SK-N-SH (cell line): ENCODE data around the gene SLC17A1. TPM values are rescaled to one million over a fixed set of nuclear protein-coding genes. Genes with fewer than 3 reads are reported as not detected.

ENCODE experiments used
- CTCF ChIA-PET: fragments of 300-600, 350-600 bp; formaldehyde crosslinking; extraction: SDS; loops from one replicate; lab custom pipeline; 2021; lab: Yijun Ruan, JAX
- POLR2A ChIA-PET: fragments of 350-600 bp; sonication (Branson Sonifier 250); formaldehyde crosslinking; extraction: SDS; loops from one replicate; lab custom pipeline; 2020; ENCODE audit warnings: antibody characterized with exemption, inconsistent platforms; lab: Yijun Ruan, JAX
- DNase-seq: peaks from one replicate; pipeline ENCODE4 v3.0.0; 2012
- H2AFZ ChIP-seq: fragments of 200-600 bp; sonication (generic); 2 replicates; pipeline ENCODE4 v1.8.1; 2016; ENCODE audit warnings: antibody characterized with exemption, mild to moderate bottlenecking, low read depth
- H3F3A ChIP-seq: fragments of 200-600 bp; sonication (generic); replicated peaks from 2 replicates; pipeline ENCODE3; 2016; ENCODE audit warnings: antibody characterized with exemption, mild to moderate bottlenecking; ENCODE audit not compliant: insufficient read depth
- H3K27ac ChIP-seq, 2 experiments: fragments of 200-500 bp in 1 of 2; fragments of 200-600 bp in 1 of 2; sonication (Bioruptor generic) in 1 of 2; sonication (generic), shearing (Covaris generic) in 1 of 2; 2 replicates each; pipeline versions ENCODE4 v1.5.1 to v1.6.1; 2014 to 2016; ENCODE audit warnings: low read depth in 2 of 2, inconsistent platforms in 1 of 2, low read length in 1 of 2, mild to moderate bottlenecking in 1 of 2, mixed read lengths in 1 of 2
- H3K27me3 ChIP-seq: fragments of 200-600 bp; sonication (generic), shearing (Covaris generic); 2 replicates; pipeline ENCODE4 v1.6.1; 2016; ENCODE audit warnings: mixed run types; ENCODE audit not compliant: insufficient read depth
- H3K36me3 ChIP-seq, 2 experiments: fragments of 200-500 bp in 1 of 2; fragments of 200-600 bp in 1 of 2; sonication (Bioruptor generic) in 1 of 2; sonication (generic) in 1 of 2; replicated peaks in 1 of 2; 2 replicates each; pipeline versions ENCODE3 to v1.5.1; 2014 to 2016; ENCODE audit warnings: low read length in 1 of 2, mild to moderate bottlenecking in 1 of 2; ENCODE audit not compliant: insufficient read depth in 2 of 2, control insufficient read depth in 1 of 2
- H3K4me1 ChIP-seq, 2 experiments: fragments of 200-500 bp in 1 of 2; fragments of 200-600 bp in 1 of 2; sonication (Bioruptor generic) in 1 of 2; sonication (generic), shearing (Covaris generic) in 1 of 2; 2 replicates each; pipeline versions ENCODE4 v1.5.1 to v1.6.1; 2014 to 2016; ENCODE audit warnings: low read depth in 1 of 2, low read length in 1 of 2, mixed run types in 1 of 2; ENCODE audit not compliant: insufficient read depth in 2 of 2, control insufficient read depth in 1 of 2
- H3K4me2 ChIP-seq: fragments of 200-600 bp; sonication (generic), shearing (Covaris generic); 2 replicates; pipeline ENCODE4 v1.6.1; 2017; ENCODE audit warnings: mixed run types
- H3K4me3 ChIP-seq, 2 experiments: fragments of 200-500 bp in 1 of 2; fragments of 200-600 bp in 1 of 2; sonication (Bioruptor generic) in 1 of 2; sonication (generic), shearing (Covaris generic) in 1 of 2; 2 replicates each; pipeline versions ENCODE4 v1.5.1 to v1.8.1; 2014 to 2016; ENCODE audit warnings: low read depth in 2 of 2, inconsistent platforms in 1 of 2, low read length in 1 of 2, mild to moderate bottlenecking in 1 of 2, mixed read lengths in 1 of 2, moderate library complexity in 1 of 2
- H3K79me2 ChIP-seq: fragments of 200-600 bp; sonication (generic); 2 replicates; pipeline ENCODE4 v1.8.1; 2017; ENCODE audit warnings: mild to moderate bottlenecking; ENCODE audit not compliant: insufficient read depth
- H3K9ac ChIP-seq: fragments of 200-600 bp; sonication (generic); 2 replicates; pipeline ENCODE4 v1.6.1; 2017; ENCODE audit warnings: mixed run types
- H3K9me2 ChIP-seq: fragments of 200-600 bp; sonication (generic); 2 replicates; pipeline ENCODE4 v1.6.1; 2017; ENCODE audit warnings: mixed run types
- H3K9me3 ChIP-seq: fragments of 200-600 bp; sonication (generic); 2 replicates; pipeline ENCODE4 v1.6.1; 2017; ENCODE audit warnings: mixed run types, mild to moderate bottlenecking, moderate library complexity
- H4K20me1 ChIP-seq: fragments of 200-600 bp; sonication (generic); 2 replicates; pipeline ENCODE4 v1.6.1; 2017; ENCODE audit warnings: mild to moderate bottlenecking, mixed run types; ENCODE audit not compliant: insufficient read depth
- EP300 ChIP-seq, 2 experiments: IDR thresholded peaks; 2 replicates each; pipeline versions ENCODE4 v1.4.0 to v1.6.1; 2012; ENCODE audit warnings: borderline replicate concordance in 1 of 2, low read depth in 1 of 2, low read length in 1 of 2
- FOXJ3 ChIP-seq: sonication (generic); formaldehyde crosslinking; IDR thresholded peaks from 2 replicates; pipeline ENCODE4 v1.5.1; 2020; ENCODE audit warnings: mild to moderate bottlenecking, missing genetic modification reagents
- JUND ChIP-seq: IDR thresholded peaks from 2 replicates; pipeline ENCODE4 v1.4.0; 2012
- PBX3 ChIP-seq: IDR thresholded peaks from 2 replicates; pipeline ENCODE4; 2012
- REST ChIP-seq: IDR thresholded peaks from 2 replicates; pipeline ENCODE4 v1.6.1; 2012; ENCODE audit warnings: mild to moderate bottlenecking, low read depth, low read length, moderate library complexity
- TCF12 ChIP-seq: IDR thresholded peaks from 2 replicates; pipeline ENCODE4 v1.4.0; 2012
- TEAD4 ChIP-seq: IDR thresholded peaks from 2 replicates; pipeline ENCODE4 v1.4.0; 2012; ENCODE audit warnings: mild to moderate bottlenecking, borderline replicate concordance; ENCODE audit not compliant: insufficient read depth
- WGBS: methylation state at CpG from one replicate; pipeline ENCODE4 v1.1.6; 2017; ENCODE audit warnings: low lambda C conversion rate; 5-methylcytosine and 5-hydroxymethylcytosine counted together
- polyA plus RNA-seq, 3 experiments: library from polyadenylated mRNA; depleted of rRNA; stranded (reverse); fragments of >200 nt; gene quantifications; 2 replicates each; pipeline ENCODE4 v1.2.3, GENCODE V29; 2012

Gene SLC17A1
- polyA plus RNA-seq, 1 of the 3 experiments (the other 2 are of a cell fraction): not detected

DNA sequence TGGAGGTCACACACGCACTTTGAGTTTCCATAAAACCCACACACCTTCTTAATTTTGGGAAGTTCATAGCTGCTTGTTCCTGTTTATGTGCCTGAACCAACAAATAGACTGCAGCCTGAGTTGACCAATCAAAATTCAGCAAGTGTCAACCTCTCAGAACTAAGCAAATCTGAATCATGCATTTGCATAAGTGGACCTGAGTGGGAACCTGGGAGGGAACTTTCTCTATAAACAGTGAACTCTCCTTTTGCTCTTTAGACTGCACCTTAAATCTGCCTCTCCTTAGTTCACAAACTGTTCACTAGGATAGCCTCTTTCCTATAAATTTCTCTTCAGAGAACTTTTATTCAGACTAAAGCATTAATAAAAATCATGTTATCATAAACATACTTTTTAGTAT is 37.9 kb downstream of the SLC17A1 start:
- WGBS: 75% methylated on average over 1 of the region's 1 CpG
- no peaks in the 10 kb centered on the region for H3K79me2 ChIP-seq
- no peak overlapping the region for H3K27ac ChIP-seq
- no peaks in the 10 kb centered on the region for H3K9me2 ChIP-seq
- POLR2A ChIA-PET: no interaction called here
- H3K36me3 ChIP-seq: no peaks in the 10 kb centered on the region
- H4K20me1 ChIP-seq: no peaks in the 10 kb centered on the region
- H3K27me3 ChIP-seq: no peaks in the 10 kb centered on the region
- no peak overlapping the region for H2AFZ ChIP-seq
- CTCF ChIA-PET: no interaction called here
- DNase-seq: no peak
- H3K4me3 ChIP-seq: no peak overlapping the region
- H3K4me2 ChIP-seq: no peak overlapping the region
- H3K9me3 ChIP-seq: no peaks in the 10 kb centered on the region
- TF ChIP-seq JUND (no peak), FOXJ3 (CRISPR knock-in tag) (no peak), EP300 (IDR thresholded peaks at IDR 0.05; ENCODE audit: borderline replicate concordance in 1 of 2, low read depth in 1 of 2, low read length in 1 of 2) (no peak)
- TF ChIP-seq, all 33 proteins: peak for 0
- no peaks in the 10 kb centered on the region for H3K4me1 ChIP-seq
- no peak overlapping the region for H3K9ac ChIP-seq
- H3F3A ChIP-seq: no peaks in the 10 kb centered on the region

DNA sequence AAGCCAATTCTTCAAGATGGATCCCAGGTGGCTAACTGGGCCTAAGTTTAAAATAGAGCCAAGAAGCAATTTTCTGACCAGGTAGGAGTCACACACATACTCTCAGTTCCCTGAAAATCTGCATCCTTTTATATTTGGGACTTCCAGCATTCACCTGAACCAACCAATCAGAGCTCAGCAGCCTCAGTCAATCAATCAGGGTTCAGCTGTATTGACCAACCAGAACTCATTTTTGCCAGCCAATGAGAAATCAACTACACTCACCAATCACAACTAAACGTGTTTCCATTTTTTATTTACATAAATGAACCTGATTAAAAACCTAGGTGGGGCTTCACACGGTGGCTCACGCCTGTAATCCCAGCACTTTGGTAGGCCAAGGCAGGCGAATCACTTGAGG is 39.8 kb downstream of the SLC17A1 start:
- H3K27me3 ChIP-seq: no peaks in the 10 kb centered on the region
- POLR2A ChIA-PET: no interaction called here
- no peak overlapping the region for H2AFZ ChIP-seq
- H3K4me1 ChIP-seq: no peaks in the 10 kb centered on the region; a peak in 1 of 4 replicates
- DNase-seq: no peak
- no peaks in the 10 kb centered on the region for H3K9me2 ChIP-seq
- no peaks in the 10 kb centered on the region for H4K20me1 ChIP-seq
- no peak overlapping the region for H3K27ac ChIP-seq
- no peak overlapping the region for H3K4me3 ChIP-seq
- no peak overlapping the region for H3K4me2 ChIP-seq
- TF ChIP-seq PBX3 (peak; percentile 49), TCF12 (no peak)
- no peaks in the 10 kb centered on the region for H3K79me2 ChIP-seq
- H3F3A ChIP-seq: no peaks in the 10 kb centered on the region
- H3K9ac ChIP-seq: no peak overlapping the region
- no peaks in the 10 kb centered on the region for H3K9me3 ChIP-seq
- CTCF ChIA-PET: no interaction called here
- no peaks in the 10 kb centered on the region for H3K36me3 ChIP-seq
- WGBS: 59% methylated on average over 4 of the region's 4 CpGs

- H3K9ac ChIP-seq: no peak overlapping the region
- CTCF ChIA-PET: interaction anchor here (1.0 to 1.1 kb wide), 4 partner anchors 13 to 213 kb away, joined by 3 read pairs; no protein-coding TSS in a partner anchor
- no peak overlapping the region for H3K4me2 ChIP-seq
- H3K79me2 ChIP-seq: no peaks in the 10 kb centered on the region
- no peak for DNase-seq
- TF ChIP-seq REST: no peak
- no peak for TF ChIP-seq TEAD4
- TF ChIP-seq, all 33 proteins: peak for 0
- Histone ChIP-seq H3F3A (no peaks in the 10 kb centered on the region), H2AFZ (no peak overlapping the region), H3K27ac (no peak overlapping the region), H3K4me1 (no peaks in the 10 kb centered on the region; a peak in 1 of 4 replicates), H3K27me3 (no peaks in the 10 kb centered on the region), H4K20me1 (no peaks in the 10 kb centered on the region), H3K9me2 (no peaks in the 10 kb centered on the region), H3K4me3 (no peak overlapping the region), H3K36me3 (no peaks in the 10 kb centered on the region), H3K9me3 (no peaks in the 10 kb centered on the region)
- WGBS: 37% methylated on average over 2 of the region's 2 CpGs
- POLR2A ChIA-PET: no interaction called here
Observed at GRCh38 chr6:25789475-25789874, 42.4 kb downstream of the SLC17A1 start.
